Transverse colon (tissue), 4 donors: ENCODE data around the gene SAA4. TPM values are rescaled to one million over a fixed set of nuclear protein-coding genes. Genes with fewer than 3 reads are reported as not detected.

Experiments
- DNase-seq: peaks from one replicate; pipeline ENCODE4 v3.0.0-alpha.2; 2019
- H3K27ac ChIP-seq, 4 donors: fragments of 200-600 bp; sonication (generic); 2 replicates each; pipeline ENCODE4 v1.5.1; 2016 to 2018; ENCODE audit warnings: inconsistent platforms in 4 of 4
- H3K27me3 ChIP-seq: fragments of 200-600 bp; sonication (generic); 2 replicates; pipeline ENCODE4 v1.5.1; 2017; ENCODE audit warnings: inconsistent platforms
- H3K36me3 ChIP-seq, 4 donors: fragments of 200-600 bp; sonication (generic); 2 replicates each; pipeline ENCODE4 v1.5.1; 2017 to 2019; ENCODE audit warnings: inconsistent platforms in 4 of 4
- H3K4me1 ChIP-seq, 4 donors: fragments of 200-600 bp; sonication (generic); 2 replicates each; pipeline ENCODE4 v1.5.1; 2017 to 2020; ENCODE audit warnings: inconsistent platforms in 4 of 4
- H3K4me3 ChIP-seq, 4 donors: fragments of 200-600 bp; sonication (generic); 1 replicate in 1 of 4; 2 replicates in 3 of 4; pipeline versions ENCODE4 v1.5.1 to v1.6.1; 2017 to 2019; ENCODE audit warnings: inconsistent platforms in 4 of 4
- H3K9me3 ChIP-seq, 2 donors: fragments of 200-600 bp; sonication (generic); 2 replicates each; pipeline ENCODE4 v1.5.1; 2017 to 2019; ENCODE audit warnings: inconsistent platforms in 2 of 2
- EP300 ChIP-seq: sonication (generic); formaldehyde crosslinking; IDR thresholded peaks from one replicate; pipeline ENCODE4 v1.6.1; 2017; ENCODE audit warnings: antibody characterized with exemption, low read depth
- POLR2A ChIP-seq: fragments of 450-650 bp; IDR thresholded peaks from one replicate; pipeline ENCODE4 v1.6.1; 2016; ENCODE audit warnings: antibody characterized with exemption, mild to moderate bottlenecking, moderate library complexity
- POLR2AphosphoS5 ChIP-seq, 3 donors: sonication (generic); formaldehyde crosslinking; IDR thresholded peaks; one replicate each; pipeline ENCODE4 v1.6.1; 2016; ENCODE audit warnings: antibody characterized with exemption in 3 of 3
- WGBS, 2 donors: methylation state at CpG; one replicate each; pipeline ENCODE4 v1.1.5; 2018; ENCODE audit warnings: low coverage in 1 of 2; 5-methylcytosine and 5-hydroxymethylcytosine counted together
- in situ Hi-C, 4 donors: fragments of 200-750 bp; cut with MboI; loops; one replicate each; pipeline versions ENCODE4 v1.15.0 to v1.15.1; 2017; ENCODE audit warnings: low sequenced_read_pairs in 3 of 4, low pct_ligation_motif_present in 1 of 4, low pct_unique_long_range_greater_than_20kb in 1 of 4
- intact Hi-C: fragments of 100-400 bp; cut with DNase I; formaldehyde crosslinking; loops from one replicate; pipeline ENCODE4 v1.15.1; 2023; ENCODE audit warnings: low total_unique reads
- total RNA-seq, 4 donors: library from RNA; depleted of rRNA; stranded (reverse); fragments of >200 nt; gene quantifications; one replicate each; pipeline ENCODE4 v1.1.0, GENCODE V29; 2016
- TF ChIP-seq, protein P1 (sequence below), 5 experiments: fragments of 200-600 bp in 3 of 5; fragments of 450-650 bp in 2 of 5; sonication (generic) in 3 of 5; IDR thresholded peaks; 1 replicate in 2 of 5; 2 replicates in 3 of 5; pipeline ENCODE4 v1.5.1; 2016 to 2017; ENCODE audit warnings: antibody characterized with exemption in 5 of 5, inconsistent platforms in 3 of 5, mild to moderate bottlenecking in 2 of 5, moderate library complexity in 1 of 5

SAA4 gene
- total RNA-seq, 4 donors from 2014 or later: not detected

DNA sequence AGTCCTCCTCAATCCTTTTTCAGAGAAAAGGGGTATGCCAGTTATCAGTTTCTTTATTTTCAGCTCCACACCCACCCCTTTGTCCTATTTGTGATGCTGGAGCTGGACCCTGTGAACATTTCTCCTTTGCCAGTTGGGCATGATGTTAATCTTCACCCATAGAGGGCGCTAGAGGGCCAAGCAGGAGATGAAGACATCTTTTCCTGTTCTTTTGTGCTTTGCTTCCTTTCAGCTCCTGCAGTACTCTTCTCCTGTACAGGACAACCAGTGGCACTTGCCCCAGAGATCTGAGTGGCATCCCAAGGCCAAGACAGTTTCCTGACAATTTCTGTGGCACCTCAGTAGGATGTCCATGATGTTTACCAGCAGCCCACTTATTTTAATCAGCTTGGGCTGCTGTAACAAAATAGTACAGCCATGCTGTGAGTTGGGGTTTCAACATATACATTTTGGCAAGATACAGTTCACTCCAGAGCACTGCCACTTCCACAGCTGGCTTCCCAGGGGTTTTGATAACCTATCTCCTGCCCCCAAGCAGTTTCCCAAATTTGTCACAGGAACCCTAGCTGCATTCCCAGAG lies 7.3 kb upstream of the SAA4 start:
- peak; percentile 70 for DNase-seq
- WGBS, 2 donors: 0% methylated on average over 1 of the region's 1 CpG; no CpG with 5 or more reads in 1 of the 2 donors

DNA sequence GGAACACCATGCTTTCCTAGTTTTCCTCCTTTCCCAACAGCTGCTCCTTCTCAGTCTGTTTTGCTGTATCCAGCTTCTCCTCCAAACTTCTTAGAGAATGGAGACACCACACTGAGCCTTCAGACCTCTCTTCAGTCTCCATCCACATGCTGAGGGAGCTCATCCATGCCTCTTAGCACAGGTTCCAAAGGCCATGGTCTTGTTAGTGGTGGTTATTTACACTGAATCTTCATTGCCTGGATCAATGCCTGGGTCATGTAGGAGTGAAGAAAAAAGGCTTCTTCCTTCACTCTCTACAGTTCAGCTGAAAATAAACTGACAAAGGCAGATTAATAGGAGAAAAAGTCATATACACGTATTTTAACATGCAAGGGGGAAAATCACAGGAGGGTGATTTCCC lies 3.1 kb upstream of the SAA4 start:
- no peak overlapping the region for H3K4me3 ChIP-seq
- H3K27ac ChIP-seq: no peak overlapping the region
- no peaks in the 10 kb centered on the region for H3K4me1 ChIP-seq
- TF ChIP-seq POLR2AphosphoS5 (IDR thresholded peaks at IDR 0.05) (no peak), EP300 (no peak), POLR2A (no peak)
- TF ChIP-seq, protein P1, sequence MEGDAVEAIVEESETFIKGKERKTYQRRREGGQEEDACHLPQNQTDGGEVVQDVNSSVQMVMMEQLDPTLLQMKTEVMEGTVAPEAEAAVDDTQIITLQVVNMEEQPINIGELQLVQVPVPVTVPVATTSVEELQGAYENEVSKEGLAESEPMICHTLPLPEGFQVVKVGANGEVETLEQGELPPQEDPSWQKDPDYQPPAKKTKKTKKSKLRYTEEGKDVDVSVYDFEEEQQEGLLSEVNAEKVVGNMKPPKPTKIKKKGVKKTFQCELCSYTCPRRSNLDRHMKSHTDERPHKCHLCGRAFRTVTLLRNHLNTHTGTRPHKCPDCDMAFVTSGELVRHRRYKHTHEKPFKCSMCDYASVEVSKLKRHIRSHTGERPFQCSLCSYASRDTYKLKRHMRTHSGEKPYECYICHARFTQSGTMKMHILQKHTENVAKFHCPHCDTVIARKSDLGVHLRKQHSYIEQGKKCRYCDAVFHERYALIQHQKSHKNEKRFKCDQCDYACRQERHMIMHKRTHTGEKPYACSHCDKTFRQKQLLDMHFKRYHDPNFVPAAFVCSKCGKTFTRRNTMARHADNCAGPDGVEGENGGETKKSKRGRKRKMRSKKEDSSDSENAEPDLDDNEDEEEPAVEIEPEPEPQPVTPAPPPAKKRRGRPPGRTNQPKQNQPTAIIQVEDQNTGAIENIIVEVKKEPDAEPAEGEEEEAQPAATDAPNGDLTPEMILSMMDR (IDR thresholded peaks at IDR 0.05): no peak
- 82 to 90% methylated on average over 1 of the region's 1 CpG for WGBS, 2 donors
- intact Hi-C loops: no loop called here
- in situ Hi-C loops: no loop called here
- no peaks in the 10 kb centered on the region for H3K36me3 ChIP-seq
- no peak for DNase-seq
- H3K9me3 ChIP-seq: no peaks in the 10 kb centered on the region
- H3K27me3 ChIP-seq: peaks cover 22% of the 10 kb centered on the region

More for the DNA sequence above, 7.3 kb upstream of the SAA4 start:
- H3K9me3 ChIP-seq: no peaks in the 10 kb centered on the region
- no peaks in the 10 kb centered on the region for H3K36me3 ChIP-seq
- in situ Hi-C loops: no loop called here
- H3K27ac ChIP-seq: no peak overlapping the region
- no peak overlapping the region for H3K4me3 ChIP-seq
- H3K27me3 ChIP-seq: peaks cover 10% of the 10 kb centered on the region
- peaks cover 0 to 3% (median 0%) of the 10 kb centered on the region in 4 donors for H3K4me1 ChIP-seq
- intact Hi-C loops: no loop called here
- no peak for TF ChIP-seq EP300
- TF ChIP-seq, protein P1 (IDR thresholded peaks at IDR 0.05): peak; percentile 64 to 82 (median 78)

DNA sequence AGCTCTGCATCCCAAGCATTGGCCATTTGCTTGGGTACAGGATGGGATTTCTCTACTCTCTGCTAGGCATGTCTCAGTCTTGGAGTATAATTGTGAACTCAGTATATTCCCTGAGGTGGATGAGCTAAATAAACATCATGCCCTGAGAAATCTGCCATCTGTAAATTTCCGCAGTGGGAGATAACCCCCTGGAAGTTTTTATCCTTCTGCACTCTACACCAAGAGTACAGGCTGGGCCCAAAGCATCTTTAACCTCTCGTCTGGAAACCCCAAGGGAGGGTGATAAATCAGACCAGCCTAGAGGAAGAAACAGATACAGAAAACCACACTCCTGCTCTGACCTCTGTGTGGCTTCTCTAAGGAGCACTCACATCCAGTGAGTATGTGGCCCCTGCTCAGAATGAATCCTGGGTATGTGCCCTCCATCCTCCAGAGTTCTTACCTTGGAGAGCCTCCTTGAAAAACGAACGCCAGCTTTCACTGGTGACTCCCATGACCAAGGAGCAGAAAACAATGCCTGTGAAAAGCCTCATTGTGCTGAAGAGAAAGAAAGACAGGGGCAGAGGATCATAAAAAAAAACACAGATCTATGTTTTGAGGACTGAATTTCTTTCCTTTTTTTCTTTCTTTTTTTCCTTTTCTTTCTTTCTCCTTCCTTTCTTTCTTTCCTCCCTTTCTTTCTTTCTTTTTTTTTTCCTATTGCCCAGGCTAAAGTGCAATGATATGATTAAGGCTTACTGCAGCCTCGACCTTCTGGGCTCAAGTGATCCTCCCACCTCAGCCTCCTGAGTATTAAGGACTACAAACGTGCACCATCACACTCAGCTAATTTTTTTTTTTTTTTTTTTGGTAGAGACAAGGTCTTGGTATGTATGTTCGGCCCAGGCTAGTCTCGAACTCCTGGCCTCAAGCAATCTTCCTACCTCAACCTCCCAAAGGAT lies 938 bp downstream of the SAA4 start:
- 49 to 59% methylated on average over 5 to 8 of the region's 8 CpGs for WGBS, 2 donors
- in situ Hi-C loops: no loop called here
- Histone ChIP-seq H3K4me3 (no peak overlapping the region), H3K27ac (no peak overlapping the region), H3K27me3 (peaks cover 22% of the 10 kb centered on the region), H3K9me3 (no peaks in the 10 kb centered on the region), H3K4me1 (no peaks in the 10 kb centered on the region), H3K36me3 (no peaks in the 10 kb centered on the region)
- no peak for DNase-seq
- TF ChIP-seq, protein P1 (IDR thresholded peaks at IDR 0.05): no peak
- TF ChIP-seq POLR2A: no peak
- no peak for TF ChIP-seq POLR2AphosphoS5 (IDR thresholded peaks at IDR 0.05)
- intact Hi-C loops: no loop called here

DNA sequence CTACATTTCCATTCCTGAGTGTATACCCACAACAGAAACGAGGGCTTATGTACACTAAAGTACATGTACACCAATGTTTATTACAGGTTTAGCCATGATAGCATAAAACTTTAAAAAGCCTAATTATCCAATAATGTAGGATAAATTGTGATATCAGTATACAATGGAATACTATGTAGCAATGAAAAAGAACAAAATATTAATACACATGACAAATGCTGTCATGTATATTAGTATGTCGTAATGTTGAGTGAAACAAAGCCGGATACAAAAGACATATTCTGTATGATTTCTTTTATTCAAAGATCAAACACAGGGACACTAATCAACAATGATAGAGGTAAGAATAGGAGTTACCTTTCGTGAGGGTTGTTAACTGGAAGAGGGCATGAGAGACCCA lies 2.7 kb downstream of the SAA4 start:
- Histone ChIP-seq H3K36me3 (no peaks in the 10 kb centered on the region), H3K27me3 (peaks cover 12% of the 10 kb centered on the region), H3K4me1 (no peaks in the 10 kb centered on the region), H3K9me3 (no peaks in the 10 kb centered on the region), H3K27ac (no peak overlapping the region), H3K4me3 (no peak overlapping the region)
- TF ChIP-seq EP300 (no peak), POLR2A (no peak), POLR2AphosphoS5 (IDR thresholded peaks at IDR 0.05) (no peak)
- TF ChIP-seq, protein P1 (IDR thresholded peaks at IDR 0.05): no peak
- in situ Hi-C loops (no loop called here), intact Hi-C loops (no loop called here)
- no peak for DNase-seq
- WGBS, 2 donors: 86 to 89% methylated on average over 4 of the region's 4 CpGs
